A549 (cell line): ENCODE results near the gene CDYL. TPM values are rescaled to one million over a fixed set of nuclear protein-coding genes. Genes with fewer than 3 reads are reported as not detected.

Source experiments
- ATAC-seq, 2 experiments: fragments of 200-7000 bp in 1 of 2; fragments of >200 bp in 1 of 2; cut with Nextera tagmentation in 1 of 2; cut with Tn5 transposase in 1 of 2; 3 replicates each; pipeline versions ENCODE4 v1.8.0 to v1.9.1; 2018 to 2020; ENCODE audit warnings: mild to moderate bottlenecking in 1 of 2, moderate library complexity in 1 of 2
- CTCF ChIA-PET: fragments of 300-600 bp; sonication (Branson Sonifier 250); formaldehyde crosslinking; extraction: SDS; loops from one replicate; lab custom pipeline; 2021; ENCODE audit warnings: antibody characterized with exemption, inconsistent platforms; lab: Yijun Ruan, JAX
- POLR2A ChIA-PET: fragments of 350-600 bp; formaldehyde crosslinking; extraction: SDS; loops from one replicate; lab custom pipeline; 2021; ENCODE audit warnings: antibody characterized with exemption, inconsistent platforms; lab: Yijun Ruan, JAX
- DNase-seq, 2 experiments: peaks; one replicate each; pipeline versions ENCODE4 v3.0.0 to v3.0.0-alpha.2; 2011 to 2016; ENCODE audit warnings: low read depth in 1 of 2, low spot score in 1 of 2
- FAIRE-seq: peaks from 2 replicates; lab custom pipeline; 2011; peaks lifted over from hg19 to GRCh38; lab: Jason Lieb, UNC
- H3K27ac ChIP-seq, 2 experiments: fragments of >200 bp; sonication (Bioruptor Twin); formaldehyde crosslinking; 3 replicates each; pipeline ENCODE4 v1.5.1; 2016 to 2017
- H3K4me1 ChIP-seq: fragments of >200 bp; sonication (Bioruptor Twin); formaldehyde crosslinking; 3 replicates; pipeline ENCODE4 v1.6.1; 2016
- H3K4me2 ChIP-seq: fragments of >200 bp; sonication (Bioruptor Twin); formaldehyde crosslinking; 3 replicates; pipeline ENCODE4 v1.6.1; 2016
- H3K4me3 ChIP-seq: fragments of >200 bp; sonication (Bioruptor Twin); formaldehyde crosslinking; 3 replicates; pipeline ENCODE4 v1.5.1; 2016
- H3K9me3 ChIP-seq: fragments of >200 bp; sonication (Bioruptor Twin); formaldehyde crosslinking; 3 replicates; pipeline ENCODE4 v1.6.1; 2016
- BHLHE40 ChIP-seq: IDR thresholded peaks from 2 replicates; pipeline ENCODE4 v1.6.1; 2012; ENCODE audit warnings: low read depth, low read length, inconsistent platforms
- CBX2 ChIP-seq: fragments of 200-600 bp; sonication (generic); IDR thresholded peaks from 2 replicates; pipeline ENCODE4 v1.6.1; 2016; ENCODE audit warnings: low read depth, mild to moderate bottlenecking, borderline replicate concordance
- CEBPB ChIP-seq, 2 experiments: fragments of >200 bp in 1 of 2; sonication (Bioruptor Twin) in 1 of 2; formaldehyde crosslinking in 1 of 2; IDR thresholded peaks; 2 replicates each; pipeline ENCODE4 v1.6.1; 2012 to 2016
- CHD4 ChIP-seq: fragments of 200-600 bp; sonication (generic); IDR thresholded peaks from 2 replicates; pipeline ENCODE4 v1.6.1; 2016; ENCODE audit warnings: antibody characterized with exemption, mild to moderate bottlenecking, borderline replicate concordance
- EHF ChIP-seq: fragments of 250-450 bp; sonication (Bioruptor Pico); IDR thresholded peaks from 2 replicates; pipeline ENCODE4 v1.5.0; 2020; ENCODE audit warnings: mild to moderate bottlenecking
- EHMT2 ChIP-seq: fragments of 200-600 bp; sonication (generic); IDR thresholded peaks from 2 replicates; pipeline ENCODE4 v1.6.1; 2016; ENCODE audit warnings: antibody characterized with exemption, low read depth, mild to moderate bottlenecking, moderate library complexity
- EP300 ChIP-seq, 2 experiments: fragments of >200 bp; sonication (Bioruptor Twin); formaldehyde crosslinking; IDR thresholded peaks; 2 replicates in 1 of 2; 3 replicates in 1 of 2; pipeline ENCODE4 v1.6.1; 2016 to 2017
- GATA3 ChIP-seq: IDR thresholded peaks from 2 replicates; pipeline ENCODE4 v1.6.1; 2012; ENCODE audit warnings: borderline replicate concordance
- HOXA7 ChIP-seq: fragments of 250-450 bp; sonication (Bioruptor Pico); IDR thresholded peaks from 2 replicates; pipeline ENCODE4 v1.5.0; 2020; ENCODE audit warnings: mild to moderate bottlenecking, moderate library complexity
- HOXB5 ChIP-seq: fragments of 250-450 bp; sonication (Bioruptor Pico); IDR thresholded peaks from 2 replicates; pipeline ENCODE4 v1.5.0; 2020; ENCODE audit warnings: mild to moderate bottlenecking, moderate library complexity
- JUN ChIP-seq, 2 experiments: fragments of >200 bp; sonication (Bioruptor Twin); formaldehyde crosslinking; IDR thresholded peaks; 2 replicates in 1 of 2; 3 replicates in 1 of 2; pipeline ENCODE4 v1.6.1; 2016 to 2017
- MAFK ChIP-seq: fragments of 450-650 bp; IDR thresholded peaks from 2 replicates; pipeline ENCODE4 v1.6.1; 2014; ENCODE audit not compliant: partially characterized antibody
- MYC ChIP-seq: IDR thresholded peaks from 2 replicates; pipeline ENCODE4 v1.6.1; 2012; ENCODE audit warnings: mild to moderate bottlenecking, inconsistent platforms, low read length, improper control_type of control experiment, borderline replicate concordance
- NFE2L2 ChIP-seq: fragments of 150-350 bp; conservative IDR thresholded peaks from 2 replicates; pipeline ENCODE4 v1.6.1; 2014; ENCODE audit warnings: low read length
- NR3C1 ChIP-seq: fragments of >200 bp; sonication (Bioruptor Twin); formaldehyde crosslinking; IDR thresholded peaks from 3 replicates; pipeline ENCODE4 v1.6.1; 2017
- PBX3 ChIP-seq: IDR thresholded peaks from 2 replicates; pipeline ENCODE4 v1.6.1; 2012
- PHF8 ChIP-seq: fragments of 200-600 bp; sonication (generic); IDR thresholded peaks from 2 replicates; pipeline ENCODE4 v1.6.1; 2016; ENCODE audit warnings: low read depth, mild to moderate bottlenecking, antibody characterized with exemption, moderate library complexity, borderline replicate concordance
- RAD21 ChIP-seq, 2 experiments: fragments of >200 bp in 1 of 2; sonication (Bioruptor Twin) in 1 of 2; formaldehyde crosslinking in 1 of 2; IDR thresholded peaks in 1 of 2; conservative IDR thresholded peaks in 1 of 2; 2 replicates in 1 of 2; 3 replicates in 1 of 2; pipeline ENCODE4 v1.6.1; 2012 to 2018; ENCODE audit warnings: inconsistent platforms in 1 of 2
- RFX5 ChIP-seq: fragments of 450-650 bp; IDR thresholded peaks from 2 replicates; pipeline ENCODE4 v1.7.1; 2014; ENCODE audit warnings: antibody characterized with exemption, mild to moderate bottlenecking, moderate library complexity
- RNF2 ChIP-seq: fragments of 200-600 bp; sonication (generic); IDR thresholded peaks from 2 replicates; pipeline ENCODE4 v1.6.1; 2016; ENCODE audit warnings: low read depth, mild to moderate bottlenecking, antibody characterized with exemption, moderate library complexity, borderline replicate concordance
- SREBF2 ChIP-seq: fragments of 450-650 bp; IDR thresholded peaks from 2 replicates; pipeline ENCODE4 v1.6.1; 2014; ENCODE audit warnings: mild to moderate bottlenecking, moderate library complexity
- TFCP2L1 ChIP-seq: fragments of 250-450 bp; sonication (Bioruptor Pico); IDR thresholded peaks from 2 replicates; pipeline ENCODE4 v1.5.0; 2021; ENCODE audit warnings: mild to moderate bottlenecking
- ZNF302 ChIP-seq: fragments of 250-450 bp; sonication (Bioruptor Pico); IDR thresholded peaks from 2 replicates; pipeline ENCODE4 v1.9.0; 2021; ENCODE audit warnings: inconsistent platforms, mild to moderate bottlenecking, moderate library complexity
- WGBS: methylation state at CpG from one replicate; pipeline ENCODE4 v1.1.6; 2017; ENCODE audit errors: missing lambda C conversion rate; 5-methylcytosine and 5-hydroxymethylcytosine counted together
- polyA plus RNA-seq, 4 experiments: library from polyadenylated mRNA; depleted of rRNA in 3 of 4; stranded (reverse); fragments of >200 nt; fragmentation: RNase III in 1 of 4; extraction: RNeasy Plus Mini Kit Qiagen cat#74134 plus additional on column Dnase treatment in 1 of 4; gene quantifications; 2 replicates in 3 of 4; 3 replicates in 1 of 4; pipeline ENCODE4 v1.2.3, GENCODE V29; 2011 to 2017
- TF ChIP-seq, protein P1 (sequence below): fragments of >200 bp; sonication (Bioruptor Twin); formaldehyde crosslinking; IDR thresholded peaks from 3 replicates; pipeline ENCODE4 v1.5.1; 2016
- TF ChIP-seq, protein P2 (sequence below): fragments of 250-450 bp; sonication (Bioruptor Pico); IDR thresholded peaks from 2 replicates; pipeline ENCODE4 v1.5.0; 2020; ENCODE audit warnings: low read depth, mild to moderate bottlenecking, moderate library complexity
- TF ChIP-seq, protein P3 (sequence below): fragments of >200 bp; sonication (Bioruptor Twin); formaldehyde crosslinking; IDR thresholded peaks from 3 replicates; pipeline ENCODE4 v1.6.1; 2016

Gene CDYL
- polyA plus RNA-seq, 2 of the 4 experiments (the other 2 are of a cell fraction) = 18.6 to 42.7 TPM

GRCh38 chr6:4814212-4814611, 38.0 kb downstream of the CDYL start:
- no peak for TF ChIP-seq PBX3
- TF ChIP-seq BHLHE40 = no peak
- TF ChIP-seq CHD4 = no peak
- TF ChIP-seq HOXB5 (CRISPR knock-in tag) = no peak
- no peak for TF ChIP-seq RAD21 (conservative IDR thresholded peaks at IDR 0.05 in 1 of 2, IDR thresholded peaks at IDR 0.05 in 1 of 2)
- TF ChIP-seq EHF (CRISPR knock-in tag) = no peak
- TF ChIP-seq, protein P1, sequence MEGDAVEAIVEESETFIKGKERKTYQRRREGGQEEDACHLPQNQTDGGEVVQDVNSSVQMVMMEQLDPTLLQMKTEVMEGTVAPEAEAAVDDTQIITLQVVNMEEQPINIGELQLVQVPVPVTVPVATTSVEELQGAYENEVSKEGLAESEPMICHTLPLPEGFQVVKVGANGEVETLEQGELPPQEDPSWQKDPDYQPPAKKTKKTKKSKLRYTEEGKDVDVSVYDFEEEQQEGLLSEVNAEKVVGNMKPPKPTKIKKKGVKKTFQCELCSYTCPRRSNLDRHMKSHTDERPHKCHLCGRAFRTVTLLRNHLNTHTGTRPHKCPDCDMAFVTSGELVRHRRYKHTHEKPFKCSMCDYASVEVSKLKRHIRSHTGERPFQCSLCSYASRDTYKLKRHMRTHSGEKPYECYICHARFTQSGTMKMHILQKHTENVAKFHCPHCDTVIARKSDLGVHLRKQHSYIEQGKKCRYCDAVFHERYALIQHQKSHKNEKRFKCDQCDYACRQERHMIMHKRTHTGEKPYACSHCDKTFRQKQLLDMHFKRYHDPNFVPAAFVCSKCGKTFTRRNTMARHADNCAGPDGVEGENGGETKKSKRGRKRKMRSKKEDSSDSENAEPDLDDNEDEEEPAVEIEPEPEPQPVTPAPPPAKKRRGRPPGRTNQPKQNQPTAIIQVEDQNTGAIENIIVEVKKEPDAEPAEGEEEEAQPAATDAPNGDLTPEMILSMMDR = no peak
- TF ChIP-seq EHMT2 = no peak
- TF ChIP-seq NR3C1 = no peak
- TF ChIP-seq MAFK = no peak
- no peak for TF ChIP-seq TFCP2L1
- TF ChIP-seq GATA3 = no peak
- no peak for TF ChIP-seq CEBPB (IDR thresholded peaks at IDR 0.05)
- no peak for TF ChIP-seq NFE2L2
- no peak for TF ChIP-seq RNF2
- no peak for TF ChIP-seq SREBF2
- TF ChIP-seq RFX5 = no peak
- TF ChIP-seq MYC = no peak
- no peak for TF ChIP-seq JUN (IDR thresholded peaks at IDR 0.05)
- Histone ChIP-seq H3K9me3 (no peaks in the 10 kb centered on the region), H3K27ac (no peak overlapping the region), H3K4me2 (no peak overlapping the region), H3K4me1 (peaks cover 45% of the 10 kb centered on the region), H3K4me3 (no peak overlapping the region)
- FAIRE-seq (no peak), DNase-seq (no peak), ATAC-seq (no peak)
- POLR2A ChIA-PET = no interaction called here
- CTCF ChIA-PET = no interaction called here

- Histone ChIP-seq H3K4me1 (peaks cover 46% of the 10 kb centered on the region), H3K9me3 (no peaks in the 10 kb centered on the region), H3K27ac (no peak overlapping the region), H3K4me2 (no peak overlapping the region), H3K4me3 (no peak overlapping the region)
- DNase-seq (no peak), ATAC-seq (no peak), FAIRE-seq (no peak)
- ChIA-PET CTCF (interaction anchor here (0.6 to 1.8 kb wide), 2 partner anchors 10 to 15 kb away, joined by 3 to 4 read pairs; no protein-coding TSS in a partner anchor), POLR2A (interaction anchor here (0.7 kb wide), 1 partner anchor 44 kb away, joined by 3 read pairs; no protein-coding TSS in a partner anchor)
- 58% methylated on average over 2 of the region's 2 CpGs for WGBS
- TF ChIP-seq EP300 (IDR thresholded peaks at IDR 0.05) = no peak
- TF ChIP-seq PHF8 = no peak
- TF ChIP-seq, protein P2, sequence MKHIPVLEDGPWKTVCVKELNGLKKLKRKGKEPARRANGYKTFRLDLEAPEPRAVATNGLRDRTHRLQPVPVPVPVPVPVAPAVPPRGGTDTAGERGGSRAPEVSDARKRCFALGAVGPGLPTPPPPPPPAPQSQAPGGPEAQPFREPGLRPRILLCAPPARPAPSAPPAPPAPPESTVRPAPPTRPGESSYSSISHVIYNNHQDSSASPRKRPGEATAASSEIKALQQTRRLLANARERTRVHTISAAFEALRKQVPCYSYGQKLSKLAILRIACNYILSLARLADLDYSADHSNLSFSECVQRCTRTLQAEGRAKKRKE = no peak
- TF ChIP-seq CBX2 = no peak
- TF ChIP-seq MYC = no peak
- no peak for TF ChIP-seq NR3C1
- no peak for TF ChIP-seq EHMT2
- TF ChIP-seq ZNF302 (CRISPR knock-in tag) = no peak
- TF ChIP-seq HOXA7 = no peak
- TF ChIP-seq, protein P3, sequence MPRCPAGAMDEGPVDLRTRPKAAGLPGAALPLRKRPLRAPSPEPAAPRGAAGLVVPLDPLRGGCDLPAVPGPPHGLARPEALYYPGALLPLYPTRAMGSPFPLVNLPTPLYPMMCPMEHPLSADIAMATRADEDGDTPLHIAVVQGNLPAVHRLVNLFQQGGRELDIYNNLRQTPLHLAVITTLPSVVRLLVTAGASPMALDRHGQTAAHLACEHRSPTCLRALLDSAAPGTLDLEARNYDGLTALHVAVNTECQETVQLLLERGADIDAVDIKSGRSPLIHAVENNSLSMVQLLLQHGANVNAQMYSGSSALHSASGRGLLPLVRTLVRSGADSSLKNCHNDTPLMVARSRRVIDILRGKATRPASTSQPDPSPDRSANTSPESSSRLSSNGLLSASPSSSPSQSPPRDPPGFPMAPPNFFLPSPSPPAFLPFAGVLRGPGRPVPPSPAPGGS = no peak
- no peak for TF ChIP-seq RAD21 (conservative IDR thresholded peaks at IDR 0.05 in 1 of 2, IDR thresholded peaks at IDR 0.05 in 1 of 2)
Measured at GRCh38 chr6:4814987-4815386, 38.8 kb downstream of the CDYL start.
